Liver (tissue), 9 donors: ENCODE data around the gene RAP1GAP2. TPM values are rescaled to one million over a fixed set of nuclear protein-coding genes. Genes with fewer than 3 reads are reported as not detected.

ENCODE experiments used
- DNase-seq: peaks from one replicate; pipeline ENCODE4 v3.0.0-alpha.2; 2017; ENCODE audit warnings: low spot score
- H3K27ac ChIP-seq, 2 donors: one replicate each; pipeline ENCODE4 v1.7.0; 2013; ENCODE audit warnings: inconsistent platforms in 2 of 2, low read length in 2 of 2, control low read depth in 1 of 2, low read depth in 1 of 2, mild to moderate bottlenecking in 1 of 2
- H3K27me3 ChIP-seq, 4 donors: one replicate each; pipeline versions ENCODE4 v1.6.1 to v1.7.0; 2013; ENCODE audit warnings: low read length in 3 of 4, inconsistent platforms in 1 of 4, mild to moderate bottlenecking in 1 of 4, moderate library complexity in 1 of 4; ENCODE audit not compliant: control insufficient read depth in 4 of 4, insufficient read depth in 4 of 4
- H3K36me3 ChIP-seq, 4 donors: one replicate each; pipeline versions ENCODE4 v1.6.1 to v1.7.0; 2013; ENCODE audit warnings: low read length in 3 of 4, mild to moderate bottlenecking in 3 of 4, low read depth in 1 of 4, moderate library complexity in 1 of 4; ENCODE audit not compliant: control insufficient read depth in 4 of 4, insufficient read depth in 3 of 4
- H3K4me1 ChIP-seq, 4 donors: one replicate each; pipeline versions ENCODE4 v1.6.1 to v1.7.0; 2013; ENCODE audit warnings: low read length in 3 of 4, mild to moderate bottlenecking in 3 of 4, moderate library complexity in 1 of 4; ENCODE audit not compliant: control insufficient read depth in 4 of 4, insufficient read depth in 4 of 4
- H3K4me3 ChIP-seq, 3 donors: one replicate each; pipeline versions ENCODE4 v1.6.1 to v1.7.0; 2013; ENCODE audit warnings: low read length in 3 of 3, control low read depth in 1 of 3, low read depth in 1 of 3, mild to moderate bottlenecking in 1 of 3
- H3K9ac ChIP-seq, 2 donors: one replicate each; pipeline ENCODE4 v1.7.0; 2013; ENCODE audit warnings: low read length in 2 of 2, mild to moderate bottlenecking in 2 of 2, moderate library complexity in 2 of 2, control low read depth in 1 of 2, low read depth in 1 of 2
- H3K9me3 ChIP-seq, 4 donors: one replicate each; pipeline versions ENCODE4 v1.6.1 to v1.7.0; 2013; ENCODE audit warnings: low read length in 3 of 4; ENCODE audit not compliant: control insufficient read depth in 4 of 4
- CTCF ChIP-seq: fragments of 150-350 bp; IDR thresholded peaks from 2 replicates; pipeline ENCODE4 v1.5.1; 2017; ENCODE audit warnings: improper control_type of control experiment, low read depth, low read length; ENCODE audit not compliant: missing input control
- EGR1 ChIP-seq, 2 donors: IDR thresholded peaks; 2 replicates each; pipeline ENCODE4 v1.6.1; 2016 to 2018; ENCODE audit warnings: antibody characterized with exemption in 2 of 2, low read depth in 2 of 2
- FOXA1 ChIP-seq: IDR thresholded peaks from 2 replicates; pipeline ENCODE4 v1.6.1; 2016; ENCODE audit warnings: antibody characterized with exemption
- FOXA2 ChIP-seq: IDR thresholded peaks from 2 replicates; pipeline ENCODE4 v1.6.1; 2016; ENCODE audit warnings: antibody characterized with exemption
- GABPA ChIP-seq, 2 donors: IDR thresholded peaks in 1 of 2; conservative IDR thresholded peaks in 1 of 2; 2 replicates each; pipeline ENCODE4 v1.6.1; 2016; ENCODE audit warnings: antibody characterized with exemption in 2 of 2, mild to moderate bottlenecking in 1 of 2, moderate library complexity in 1 of 2
- HNF4A ChIP-seq, 2 donors: conservative IDR thresholded peaks; 2 replicates each; pipeline ENCODE4 v1.6.1; 2016; ENCODE audit warnings: antibody characterized with exemption in 2 of 2, mild to moderate bottlenecking in 2 of 2
- HNF4G ChIP-seq: IDR thresholded peaks from 2 replicates; pipeline ENCODE4 v1.6.1; 2016; ENCODE audit warnings: antibody characterized with exemption
- JUND ChIP-seq, 2 donors: IDR thresholded peaks; 2 replicates each; pipeline ENCODE4 v1.6.1; 2016; ENCODE audit warnings: antibody characterized with exemption in 2 of 2
- MAX ChIP-seq: IDR thresholded peaks from 2 replicates; pipeline ENCODE4 v1.6.1; 2016; ENCODE audit warnings: antibody characterized with exemption
- NR2F2 ChIP-seq: IDR thresholded peaks from 2 replicates; pipeline ENCODE4 v1.6.1; 2016; ENCODE audit warnings: antibody characterized with exemption
- RAD21 ChIP-seq, 2 donors: IDR thresholded peaks; 2 replicates each; pipeline ENCODE4 v1.6.1; 2016; ENCODE audit warnings: antibody characterized with exemption in 2 of 2, mild to moderate bottlenecking in 2 of 2
- REST ChIP-seq: IDR thresholded peaks from 2 replicates; pipeline ENCODE4 v1.6.1; 2016; ENCODE audit warnings: antibody characterized with exemption, mild to moderate bottlenecking
- RXRA ChIP-seq, 2 donors: IDR thresholded peaks; 2 replicates each; pipeline ENCODE4 v1.6.1; 2017 to 2018; ENCODE audit warnings: antibody characterized with exemption in 2 of 2, mild to moderate bottlenecking in 1 of 2
- SP1 ChIP-seq: IDR thresholded peaks from 2 replicates; pipeline ENCODE4 v1.6.1; 2018; ENCODE audit warnings: antibody characterized with exemption, mild to moderate bottlenecking
- TAF1 ChIP-seq: conservative IDR thresholded peaks from 2 replicates; pipeline ENCODE4 v1.6.1; 2016; ENCODE audit warnings: antibody characterized with exemption, mild to moderate bottlenecking
- YY1 ChIP-seq: IDR thresholded peaks from 2 replicates; pipeline ENCODE4 v1.6.1; 2016; ENCODE audit warnings: antibody characterized with exemption, mild to moderate bottlenecking
- ZBTB33 ChIP-seq: IDR thresholded peaks from 2 replicates; pipeline ENCODE4 v1.6.1; 2016; ENCODE audit warnings: antibody characterized with exemption
- WGBS: extraction: QIAGEN DNeasy Blood & Tissue Kit; methylation state at CpG from one replicate; pipeline ENCODE4 v1.1.7; 2013; 5-methylcytosine and 5-hydroxymethylcytosine counted together
- polyA plus RNA-seq, 2 donors: library from polyadenylated mRNA; stranded (reverse) in 1 of 2; unstranded in 1 of 2; fragments of 200-250 nt in 1 of 2; fragments of >200 nt in 1 of 2; fragmentation: Nextera tagmentation in 1 of 2; extraction: Ambion mirVana in 1 of 2; gene quantifications; one replicate each; pipeline versions ENCODE4 v1.2.1 to v1.2.3, GENCODE V29; 2013 to 2015
- total RNA-seq, 2 donors: library from RNA; depleted of rRNA; stranded (reverse); fragments of >200 nt; gene quantifications; one replicate each; pipeline ENCODE4 v1.2.3, GENCODE V29; 2014
- donor health status: healthy.
- donor health status: healthy.
- donor health status: healthy.
- donor health status: healthy.
- donor health status: healthy.

Gene RAP1GAP2
- total and polyA plus RNA-seq, 4 donors, result 0.56 to 1.7 (median 1.1) TPM

GRCh38 chr17:2994441-2994840 lies 198.2 kb downstream of the RAP1GAP2 start:
- Histone ChIP-seq H3K9me3 (no peaks in the 10 kb centered on the region), H3K4me3 (no peak overlapping the region), H3K4me1 (no peaks in the 10 kb centered on the region), H3K27ac (no peak overlapping the region), H3K36me3 (no peaks in the 10 kb centered on the region), H3K9ac (no peak overlapping the region), H3K27me3 (no peaks in the 10 kb centered on the region)
- DNase-seq, result no peak
- 97% methylated on average over 6 of the region's 6 CpGs for WGBS
- TF ChIP-seq HNF4G, result no peak
- TF ChIP-seq CTCF, result no peak
- no peak for TF ChIP-seq EGR1 (IDR thresholded peaks at IDR 0.05; ENCODE audit: low read depth in 2 of 2)
- no peak for TF ChIP-seq FOXA2
- TF ChIP-seq JUND (IDR thresholded peaks at IDR 0.05), result no peak
- no peak for TF ChIP-seq HNF4A (conservative IDR thresholded peaks at IDR 0.05)
- no peak for TF ChIP-seq RAD21 (IDR thresholded peaks at IDR 0.05)
- TF ChIP-seq RXRA (IDR thresholded peaks at IDR 0.05), result no peak
- no peak for TF ChIP-seq MAX
- TF ChIP-seq TAF1, result no peak
- TF ChIP-seq REST, result no peak

- Histone ChIP-seq H3K27me3 (no peaks in the 10 kb centered on the region), H3K4me1 (no peaks in the 10 kb centered on the region), H3K27ac (no peak overlapping the region), H3K4me3 (no peak overlapping the region), H3K9me3 (no peaks in the 10 kb centered on the region), H3K9ac (no peak overlapping the region), H3K36me3 (no peaks in the 10 kb centered on the region)
- 84% methylated on average over 22 of the region's 22 CpGs for WGBS
- TF ChIP-seq GABPA (IDR thresholded peaks at IDR 0.05 in 1 of 2, conservative IDR thresholded peaks at IDR 0.05 in 1 of 2) (no peak), RXRA (IDR thresholded peaks at IDR 0.05) (no peak), RAD21 (IDR thresholded peaks at IDR 0.05) (no peak), ZBTB33 (no peak), REST (no peak), FOXA2 (no peak), FOXA1 (no peak), SP1 (no peak), YY1 (no peak), TAF1 (no peak), HNF4G (no peak), NR2F2 (no peak), JUND (IDR thresholded peaks at IDR 0.05) (no peak), EGR1 (IDR thresholded peaks at IDR 0.05; ENCODE audit: low read depth in 2 of 2) (no peak), CTCF (no peak), MAX (no peak)
- DNase-seq, result no peak
Observed at GRCh38 chr17:2995377-2995776, 199.1 kb downstream of the RAP1GAP2 start.
